ENCODE results near the gene SHMT2. TPM values are rescaled to one million over a fixed set of nuclear protein-coding genes. Genes with fewer than 3 reads are reported as not detected.

The SHMT2 gene
- total and polyA plus RNA-seq, 2 experiments from 2014 or later: 125 to 387 TPM

GRCh38 chr12:57204454-57204853 is 25.1 kb upstream of the SHMT2 start:
- Histone ChIP-seq H3F3A (replicated peaks; ENCODE audit: low read depth) (no peaks in the 10 kb centered on the region), H4K20me1 (replicated peaks; ENCODE audit: insufficient read depth) (no peaks in the 10 kb centered on the region; the same call in 1 of the 2 replicates), H3K9me2 (ENCODE audit: insufficient read depth) (no peaks in the 10 kb centered on the region), H2AFZ (no peak overlapping the region), H3K27me3 (ENCODE audit: insufficient read depth) (no peaks in the 10 kb centered on the region), H3K4me3 (no peak overlapping the region), H3K36me3 (ENCODE audit: insufficient read depth) (peaks cover 19% of the 10 kb centered on the region), H3K79me2 (replicated peaks; ENCODE audit: insufficient read depth) (no peaks in the 10 kb centered on the region), H3K4me2 (no peak overlapping the region), H3K4me1 (ENCODE audit: insufficient read depth) (no peaks in the 10 kb centered on the region), H3K27ac (ENCODE audit: low read depth) (no peak overlapping the region)
- Mint-ChIP-seq H3K27me3 (ENCODE audit: insufficient read depth, low read depth, poor library complexity) (peaks cover 19% of the 10 kb centered on the region), H3K4me3 (no peak overlapping the region), H3K4me1 (no peaks in the 10 kb centered on the region), H3K36me3 (ENCODE audit: low read depth) (peaks cover 87% of the 10 kb centered on the region), H3K9me3 (no peaks in the 10 kb centered on the region; the same call in 2 of the 3 replicates), H3K27ac (no peak overlapping the region)
- DNase-seq (ENCODE audit: low spot score) (no peak), ATAC-seq (no peak)
- TF ChIP-seq ETS1 (IDR thresholded peaks at IDR 0.05) (no peak), NANOG (IDR thresholded peaks at IDR 0.05; ENCODE audit: borderline replicate concordance) (no peak), ZNF114 (CRISPR knock-in tag; IDR thresholded peaks at IDR 0.05) (no peak), ZNF331 (CRISPR knock-in tag; IDR thresholded peaks at IDR 0.05; ENCODE audit: low read depth) (no peak), CREB1 (CRISPR knock-in tag; IDR thresholded peaks at IDR 0.05; ENCODE audit: low read depth) (no peak), JUNB (IDR thresholded peaks at IDR 0.05; ENCODE audit: unreplicated experiment) (no peak), ZNF462 (CRISPR knock-in tag; IDR thresholded peaks at IDR 0.05) (no peak), POLR2AphosphoS5 (IDR thresholded peaks at IDR 0.05; ENCODE audit: low read depth) (no peak), EZH2 (IDR thresholded peaks at IDR 0.05; ENCODE audit: low read depth, unreplicated experiment) (no peak), STAT1 (IDR thresholded peaks at IDR 0.05; ENCODE audit: unreplicated experiment) (no peak), EZH2phosphoT487 (IDR thresholded peaks at IDR 0.05; ENCODE audit: unreplicated experiment) (no peak)
- TF ChIP-seq, protein P1, sequence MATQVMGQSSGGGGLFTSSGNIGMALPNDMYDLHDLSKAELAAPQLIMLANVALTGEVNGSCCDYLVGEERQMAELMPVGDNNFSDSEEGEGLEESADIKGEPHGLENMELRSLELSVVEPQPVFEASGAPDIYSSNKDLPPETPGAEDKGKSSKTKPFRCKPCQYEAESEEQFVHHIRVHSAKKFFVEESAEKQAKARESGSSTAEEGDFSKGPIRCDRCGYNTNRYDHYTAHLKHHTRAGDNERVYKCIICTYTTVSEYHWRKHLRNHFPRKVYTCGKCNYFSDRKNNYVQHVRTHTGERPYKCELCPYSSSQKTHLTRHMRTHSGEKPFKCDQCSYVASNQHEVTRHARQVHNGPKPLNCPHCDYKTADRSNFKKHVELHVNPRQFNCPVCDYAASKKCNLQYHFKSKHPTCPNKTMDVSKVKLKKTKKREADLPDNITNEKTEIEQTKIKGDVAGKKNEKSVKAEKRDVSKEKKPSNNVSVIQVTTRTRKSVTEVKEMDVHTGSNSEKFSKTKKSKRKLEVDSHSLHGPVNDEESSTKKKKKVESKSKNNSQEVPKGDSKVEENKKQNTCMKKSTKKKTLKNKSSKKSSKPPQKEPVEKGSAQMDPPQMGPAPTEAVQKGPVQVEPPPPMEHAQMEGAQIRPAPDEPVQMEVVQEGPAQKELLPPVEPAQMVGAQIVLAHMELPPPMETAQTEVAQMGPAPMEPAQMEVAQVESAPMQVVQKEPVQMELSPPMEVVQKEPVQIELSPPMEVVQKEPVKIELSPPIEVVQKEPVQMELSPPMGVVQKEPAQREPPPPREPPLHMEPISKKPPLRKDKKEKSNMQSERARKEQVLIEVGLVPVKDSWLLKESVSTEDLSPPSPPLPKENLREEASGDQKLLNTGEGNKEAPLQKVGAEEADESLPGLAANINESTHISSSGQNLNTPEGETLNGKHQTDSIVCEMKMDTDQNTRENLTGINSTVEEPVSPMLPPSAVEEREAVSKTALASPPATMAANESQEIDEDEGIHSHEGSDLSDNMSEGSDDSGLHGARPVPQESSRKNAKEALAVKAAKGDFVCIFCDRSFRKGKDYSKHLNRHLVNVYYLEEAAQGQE (IDR thresholded peaks at IDR 0.05; ENCODE audit: unreplicated experiment): no peak
- TF ChIP-seq, protein P2, sequence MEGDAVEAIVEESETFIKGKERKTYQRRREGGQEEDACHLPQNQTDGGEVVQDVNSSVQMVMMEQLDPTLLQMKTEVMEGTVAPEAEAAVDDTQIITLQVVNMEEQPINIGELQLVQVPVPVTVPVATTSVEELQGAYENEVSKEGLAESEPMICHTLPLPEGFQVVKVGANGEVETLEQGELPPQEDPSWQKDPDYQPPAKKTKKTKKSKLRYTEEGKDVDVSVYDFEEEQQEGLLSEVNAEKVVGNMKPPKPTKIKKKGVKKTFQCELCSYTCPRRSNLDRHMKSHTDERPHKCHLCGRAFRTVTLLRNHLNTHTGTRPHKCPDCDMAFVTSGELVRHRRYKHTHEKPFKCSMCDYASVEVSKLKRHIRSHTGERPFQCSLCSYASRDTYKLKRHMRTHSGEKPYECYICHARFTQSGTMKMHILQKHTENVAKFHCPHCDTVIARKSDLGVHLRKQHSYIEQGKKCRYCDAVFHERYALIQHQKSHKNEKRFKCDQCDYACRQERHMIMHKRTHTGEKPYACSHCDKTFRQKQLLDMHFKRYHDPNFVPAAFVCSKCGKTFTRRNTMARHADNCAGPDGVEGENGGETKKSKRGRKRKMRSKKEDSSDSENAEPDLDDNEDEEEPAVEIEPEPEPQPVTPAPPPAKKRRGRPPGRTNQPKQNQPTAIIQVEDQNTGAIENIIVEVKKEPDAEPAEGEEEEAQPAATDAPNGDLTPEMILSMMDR (conservative IDR thresholded peaks at IDR 0.05; ENCODE audit: low read depth in 2 of 2): no peak
